Neural cell (in vitro differentiated cells): ENCODE measurements around the gene ANO1. TPM values are rescaled to one million over a fixed set of nuclear protein-coding genes. Genes with fewer than 3 reads are reported as not detected.

Experiments
- H2AFZ ChIP-seq: fragments of 200-600, 300-800 bp; sonication (generic), shearing (Covaris generic); 2 replicates; pipeline ENCODE4 v1.6.0; 2014; ENCODE audit warnings: low read depth, mild to moderate bottlenecking, antibody characterized with exemption, low read length, moderate library complexity
- H3F3A ChIP-seq: fragments of 200-600 bp; shearing (Covaris generic); 2 replicates; pipeline ENCODE4 v1.6.1; 2016; ENCODE audit warnings: mild to moderate bottlenecking, moderate library complexity, mixed read lengths, antibody characterized with exemption, low read length; ENCODE audit not compliant: insufficient read depth, poor library complexity, severe bottlenecking
- H3K27ac ChIP-seq: fragments of 200-600, 300-800 bp; sonication (generic), shearing (Covaris generic); 2 replicates; pipeline ENCODE4 v1.5.1; 2014; ENCODE audit warnings: mild to moderate bottlenecking, low read length, moderate library complexity
- H3K27me3 ChIP-seq: fragments of 300-800, 200-600 bp; sonication (generic), shearing (Covaris generic); 2 replicates; pipeline ENCODE4 v1.6.0; 2014; ENCODE audit warnings: mild to moderate bottlenecking, low read depth, low read length, moderate library complexity; ENCODE audit not compliant: insufficient read depth
- H3K36me3 ChIP-seq: fragments of 300-800, 200-600 bp; sonication (generic), shearing (Covaris generic); 2 replicates; pipeline ENCODE4 v1.5.1; 2014; ENCODE audit warnings: mild to moderate bottlenecking, antibody characterized with exemption, low read length, moderate library complexity; ENCODE audit not compliant: insufficient read depth
- H3K4me2 ChIP-seq: fragments of 300-800, 200-600 bp; sonication (generic), shearing (Covaris generic); 2 replicates; pipeline ENCODE4 v1.6.0; 2014; ENCODE audit warnings: mild to moderate bottlenecking, low read length
- H3K4me3 ChIP-seq: fragments of 300-800, 200-600 bp; sonication (generic), shearing (Covaris generic); 2 replicates; pipeline ENCODE4 v1.5.1; 2014; ENCODE audit warnings: mild to moderate bottlenecking, low read length, moderate library complexity
- H3K79me2 ChIP-seq: fragments of 200-600 bp; shearing (Covaris generic); replicated peaks from 2 replicates; pipeline ENCODE4 v1.6.0; 2014; ENCODE audit warnings: mild to moderate bottlenecking, low read length, moderate library complexity; ENCODE audit not compliant: insufficient read depth
- H3K9ac ChIP-seq: fragments of 300-800, 200-600 bp; sonication (generic), shearing (Covaris generic); 2 replicates; pipeline ENCODE4 v1.6.1; 2016; ENCODE audit warnings: mild to moderate bottlenecking, low read length, mixed read lengths
- H3K9me2 ChIP-seq: fragments of 200-600 bp; shearing (Covaris generic); 2 replicates; pipeline ENCODE4 v1.6.1; 2016; ENCODE audit warnings: mild to moderate bottlenecking, low read length, mixed read lengths; ENCODE audit not compliant: insufficient read depth
- H3K9me3 ChIP-seq: fragments of 200-600, 300-800 bp; sonication (generic), shearing (Covaris generic); 2 replicates; pipeline ENCODE4 v1.6.1; 2016; ENCODE audit warnings: mild to moderate bottlenecking, mixed run types, low read length, moderate library complexity, mixed read lengths
- H4K20me1 ChIP-seq: fragments of 200-600 bp; shearing (Covaris generic); 2 replicates; pipeline ENCODE4 v1.6.1; 2016; ENCODE audit warnings: mild to moderate bottlenecking, mixed run types; ENCODE audit not compliant: insufficient read depth
- CTCF ChIP-seq: fragments of 450-650 bp; IDR thresholded peaks from 2 replicates; pipeline ENCODE4 v1.5.1; 2014; ENCODE audit warnings: antibody characterized with exemption, mild to moderate bottlenecking, moderate library complexity; ENCODE audit not compliant: poor library complexity, severe bottlenecking
- EP300 ChIP-seq: fragments of 450-650 bp; conservative IDR thresholded peaks from 2 replicates; pipeline ENCODE4 v1.6.1; 2014; ENCODE audit warnings: antibody characterized with exemption, mild to moderate bottlenecking, moderate library complexity; ENCODE audit not compliant: poor library complexity, severe bottlenecking
- EZH2 ChIP-seq: fragments of 200-600, 300-800 bp; shearing (Covaris generic), sonication (generic); IDR thresholded peaks from 2 replicates; pipeline ENCODE4 v1.6.1; 2014; ENCODE audit warnings: antibody characterized with exemption, low read length, borderline replicate concordance, mild to moderate bottlenecking; ENCODE audit not compliant: insufficient read depth, poor library complexity, severe bottlenecking
- MXI1 ChIP-seq: fragments of 450-650 bp; conservative IDR thresholded peaks from 2 replicates; pipeline ENCODE4 v1.6.1; 2014; ENCODE audit warnings: antibody characterized with exemption, mild to moderate bottlenecking; ENCODE audit not compliant: poor library complexity, severe bottlenecking
- POLR2AphosphoS5 ChIP-seq: IDR thresholded peaks from 2 replicates; pipeline ENCODE4 v1.6.1; 2012
- RAD21 ChIP-seq: fragments of 450-650 bp; conservative IDR thresholded peaks from 2 replicates; pipeline ENCODE4 v1.6.1; 2014; ENCODE audit warnings: antibody characterized with exemption, mild to moderate bottlenecking, moderate library complexity
- REST ChIP-seq: IDR thresholded peaks from 2 replicates; pipeline ENCODE4 v1.6.1; 2012; ENCODE audit warnings: borderline replicate concordance
- SMC3 ChIP-seq: fragments of 450-650 bp; conservative IDR thresholded peaks from 2 replicates; pipeline ENCODE4 v1.6.1; 2014; ENCODE audit warnings: antibody characterized with exemption, mild to moderate bottlenecking, moderate library complexity; ENCODE audit not compliant: poor library complexity
- TAF1 ChIP-seq: IDR thresholded peaks from 2 replicates; pipeline ENCODE4 v1.6.1; 2012; ENCODE audit warnings: low read depth
- polyA plus RNA-seq: library from polyadenylated mRNA; depleted of rRNA; stranded (reverse); fragments of >200 nt; gene quantifications from 2 replicates; pipeline ENCODE4 v1.2.3, GENCODE V29; 2014

ANO1 gene
- polyA plus RNA-seq, 1 donor from 2014 or later, result not detected

- no peak overlapping the region for H3K4me2 ChIP-seq
- no peak for TF ChIP-seq MXI1
- no peak for TF ChIP-seq CTCF
- TF ChIP-seq RAD21, result no peak
- no peak for TF ChIP-seq EP300
- TF ChIP-seq TAF1, result no peak
- TF ChIP-seq SMC3, result no peak
- TF ChIP-seq EZH2, result no peak
- TF ChIP-seq REST, result no peak
- TF ChIP-seq POLR2AphosphoS5, result no peak
- no peak overlapping the region for H3K4me3 ChIP-seq
- no peak overlapping the region for H3K9ac ChIP-seq
- H3K9me3 ChIP-seq, result peaks cover 3% of the 10 kb centered on the region
- no peak overlapping the region for H3K27ac ChIP-seq
- no peak overlapping the region for H2AFZ ChIP-seq
- no peaks in the 10 kb centered on the region for H3K36me3 ChIP-seq
- H3K9me2 ChIP-seq, result no peaks in the 10 kb centered on the region
- no peaks in the 10 kb centered on the region for H4K20me1 ChIP-seq
- no peaks in the 10 kb centered on the region for H3K79me2 ChIP-seq
- H3F3A ChIP-seq, result no peaks in the 10 kb centered on the region
- H3K27me3 ChIP-seq, result no peaks in the 10 kb centered on the region
Measured at GRCh38 chr11:70046089-70046488, 32.0 kb upstream of the ANO1 start.

- Histone ChIP-seq H3K4me3 (no peak overlapping the region), H3K27ac (no peak overlapping the region), H4K20me1 (no peaks in the 10 kb centered on the region), H3F3A (no peaks in the 10 kb centered on the region), H3K4me2 (no peak overlapping the region), H3K9me2 (no peaks in the 10 kb centered on the region), H3K9ac (no peak overlapping the region), H3K27me3 (no peaks in the 10 kb centered on the region), H3K36me3 (no peaks in the 10 kb centered on the region), H3K79me2 (no peaks in the 10 kb centered on the region), H2AFZ (no peak overlapping the region), H3K9me3 (no peaks in the 10 kb centered on the region)
- no peak for TF ChIP-seq TAF1
- no peak for TF ChIP-seq EZH2
- TF ChIP-seq RAD21, result no peak
- no peak for TF ChIP-seq SMC3
- no peak for TF ChIP-seq MXI1
- no peak for TF ChIP-seq REST
- TF ChIP-seq CTCF, result no peak
- no peak for TF ChIP-seq EP300
- no peak for TF ChIP-seq POLR2AphosphoS5
Measured at GRCh38 chr11:70048279-70049024, 29.7 kb upstream of the ANO1 start.
